Right lobe of liver (tissue), 6 donors: ENCODE results near the gene IFNAR1. TPM values are rescaled to one million over a fixed set of nuclear protein-coding genes. Genes with fewer than 3 reads are reported as not detected.

ENCODE experiments used
- ATAC-seq, 4 donors: fragments of 200-7000 bp; cut with Tn5 transposase; one replicate each; pipeline ENCODE4 v1.9.1; 2020; ENCODE audit warnings: mild to moderate bottlenecking in 4 of 4, moderate library complexity in 4 of 4
- DNase-seq, 3 donors: peaks; one replicate each; pipeline ENCODE4 v3.0.0-alpha.2; 2020
- H3K27ac ChIP-seq, 3 donors: fragments of 200-600 bp; one replicate each; pipeline ENCODE4 v1.8.0; 2022
- H3K27me3 ChIP-seq, 2 donors: fragments of 200-600 bp; one replicate each; pipeline ENCODE4 v1.8.0; 2022
- H3K36me3 ChIP-seq, 4 donors: fragments of 200-600 bp; sonication (generic) in 1 of 4; one replicate each; pipeline versions ENCODE4 v1.5.1 to v1.8.0; 2017 to 2022; ENCODE audit warnings: control low read depth in 1 of 4
- H3K4me1 ChIP-seq, 4 donors: fragments of 200-600 bp; sonication (generic) in 1 of 4; one replicate each; pipeline versions ENCODE4 v1.5.1 to v1.8.0; 2017 to 2022; ENCODE audit warnings: control low read depth in 1 of 4
- H3K4me3 ChIP-seq, 3 donors: fragments of 200-600 bp; one replicate each; pipeline ENCODE4 v1.8.0; 2022
- H3K9me3 ChIP-seq, 4 donors: fragments of 200-600 bp; sonication (generic) in 1 of 4; one replicate each; pipeline versions ENCODE4 v1.5.1 to v1.8.0; 2017 to 2022; ENCODE audit warnings: control low read depth in 1 of 4
- CTCF ChIP-seq, 4 donors: fragments of 200-600 bp in 3 of 4; fragments of 450-650 bp in 1 of 4; IDR thresholded peaks; one replicate each; pipeline versions ENCODE4 v1.5.1 to v1.8.0; 2016 to 2022; ENCODE audit warnings: antibody characterized with exemption in 4 of 4, mild to moderate bottlenecking in 2 of 4
- POLR2A ChIP-seq: fragments of 450-650 bp; IDR thresholded peaks from one replicate; pipeline ENCODE4 v1.6.1; 2017; ENCODE audit warnings: antibody characterized with exemption, mild to moderate bottlenecking
- WGBS: methylation state at CpG from one replicate; pipeline ENCODE4 v1.1.6; 2018; ENCODE audit warnings: low coverage, low lambda C conversion rate; ENCODE audit not compliant: insufficient coverage; ENCODE audit errors: missing lambda C conversion rate; 5-methylcytosine and 5-hydroxymethylcytosine counted together
- intact Hi-C, 2 donors: fragments of 100-400 bp; cut with DNase I; formaldehyde crosslinking; loops; one replicate each; pipeline versions ENCODE4 v1.11.2 to v1.14.1; 2022
- total RNA-seq, 6 experiments: library from RNA; depleted of rRNA in 2 of 6; stranded (reverse); fragments of >200 nt in 2 of 6; fragmentation: NEBNext Ultra II Directional in 3 of 6; extraction: Animal tissue kit (Norgen Biotek cat#: 25700) in 3 of 6; gene quantifications; one replicate each; pipeline versions ENCODE4 v1.1.0 to v1.2.4, GENCODE V29; 2016 to 2023
- donor health status: DM: no; HTN: yes; CAD: no.
- donor health status: DM: no; HTN: no; CAD: no.
- donor health status: DM: no; HTN: no; CAD: no.
- donor health status: DM: no; HTN: yes; CAD: no.
- donor health status: DM: no; HTN: yes; CAD: no.

The IFNAR1 gene
- total RNA-seq, 6 experiments from 2014 or later, result 31.6 to 68.2 (median 48.6) TPM

GRCh38 chr21:33368576-33368975, 43.8 kb downstream of the IFNAR1 start:
- intact Hi-C loops, result no loop called here
- H3K27me3 ChIP-seq, result no peaks in the 10 kb centered on the region
- DNase-seq (no peak), ATAC-seq (no peak)
- H3K4me3 ChIP-seq, result no peak overlapping the region
- H3K9me3 ChIP-seq, result peaks cover 0 to 4% (median 0%) of the 10 kb centered on the region in 4 donors
- no peaks in the 10 kb centered on the region for H3K36me3 ChIP-seq
- no peaks in the 10 kb centered on the region for H3K4me1 ChIP-seq
- TF ChIP-seq POLR2A, result no peak
- no peak for TF ChIP-seq CTCF (IDR thresholded peaks at IDR 0.05)
- 88% methylated on average over 3 of the region's 3 CpGs for WGBS
- no peak overlapping the region for H3K27ac ChIP-seq

DNA sequence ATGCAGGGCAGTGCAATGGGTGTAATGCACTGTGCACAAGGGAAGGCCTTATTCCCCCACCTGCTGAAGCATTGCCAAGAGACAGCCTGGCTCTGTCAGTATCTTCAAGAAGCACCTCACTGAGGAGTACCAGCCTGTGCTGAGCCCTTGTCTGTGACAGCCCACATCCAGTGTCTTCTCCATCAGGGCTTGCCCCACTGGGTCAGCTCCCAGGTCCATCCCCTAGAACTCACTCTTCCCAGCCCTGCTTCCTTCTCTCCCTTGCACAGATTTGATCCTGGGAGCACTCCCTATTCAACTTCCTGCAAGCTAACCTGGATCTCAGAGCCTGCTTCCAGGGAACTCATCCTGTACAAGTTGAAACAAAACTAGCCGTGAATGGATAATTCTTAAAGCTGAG, 44.8 kb downstream of the IFNAR1 start:
- no peaks in the 10 kb centered on the region for H3K4me1 ChIP-seq
- no peak for DNase-seq
- H3K27ac ChIP-seq, result no peak overlapping the region
- no peak for TF ChIP-seq CTCF (IDR thresholded peaks at IDR 0.05)
- no peak for TF ChIP-seq POLR2A
- H3K4me3 ChIP-seq, result no peak overlapping the region
- no peaks in the 10 kb centered on the region for H3K36me3 ChIP-seq
- H3K27me3 ChIP-seq, result no peaks in the 10 kb centered on the region
- intact Hi-C loops, result no loop called here
- no peak for ATAC-seq
- WGBS, result 63% methylated on average over 1 of the region's 1 CpG
- H3K9me3 ChIP-seq, result peaks cover 0 to 4% (median 0%) of the 10 kb centered on the region in 4 donors

- H3K4me1 ChIP-seq, result no peaks in the 10 kb centered on the region
- DNase-seq (no peak), ATAC-seq (no peak)
- no peaks in the 10 kb centered on the region for H3K27me3 ChIP-seq
- no CpG with 5 or more reads among the region's 2 CpGs for WGBS
- H3K9me3 ChIP-seq, result peaks cover 0 to 4% (median 0%) of the 10 kb centered on the region in 4 donors
- no peak overlapping the region for H3K4me3 ChIP-seq
- H3K36me3 ChIP-seq, result no peaks in the 10 kb centered on the region
- TF ChIP-seq CTCF (IDR thresholded peaks at IDR 0.05), result no peak
- TF ChIP-seq POLR2A, result no peak
- no peak overlapping the region for H3K27ac ChIP-seq
- intact Hi-C loops, result no loop called here
Observed at GRCh38 chr21:33370305-33370704, 45.5 kb downstream of the IFNAR1 start.

DNA sequence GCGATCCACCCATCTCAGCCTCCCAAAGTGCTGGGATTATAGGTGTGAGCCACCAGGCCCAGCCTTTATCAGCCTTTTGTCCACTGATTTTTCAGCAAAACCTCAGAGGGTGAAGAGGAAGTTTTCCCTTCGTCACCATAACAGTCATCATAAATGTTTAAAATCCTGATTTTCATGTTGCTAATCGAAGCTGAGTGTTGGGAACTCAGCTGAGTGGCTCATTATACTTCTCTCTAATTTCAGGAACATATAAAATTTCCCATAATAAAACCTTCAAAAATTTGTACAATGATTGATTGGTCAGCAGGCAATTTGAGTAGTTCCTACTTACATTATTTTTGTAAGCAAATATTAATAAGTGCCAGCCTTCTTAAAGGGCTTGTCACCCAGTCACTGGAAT, 46.6 kb downstream of the IFNAR1 start:
- ATAC-seq, result no peak
- Histone ChIP-seq H3K4me1 (no peaks in the 10 kb centered on the region), H3K9me3 (peaks cover 0 to 4% (median 0%) of the 10 kb centered on the region in 4 donors), H3K27me3 (no peaks in the 10 kb centered on the region), H3K27ac (no peak overlapping the region), H3K36me3 (no peaks in the 10 kb centered on the region), H3K4me3 (no peak overlapping the region)
- DNase-seq, result no peak
- 52% methylated on average over 2 of the region's 3 CpGs for WGBS
- intact Hi-C loops, result no loop called here
- no peak for TF ChIP-seq POLR2A
- TF ChIP-seq CTCF (IDR thresholded peaks at IDR 0.05), result no peak

- intact Hi-C loops, result no loop called here
- TF ChIP-seq POLR2A (no peak), CTCF (IDR thresholded peaks at IDR 0.05) (no peak)
- Histone ChIP-seq H3K36me3 (no peaks in the 10 kb centered on the region), H3K9me3 (peaks cover 0 to 1% (median 0%) of the 10 kb centered on the region in 4 donors), H3K27me3 (no peaks in the 10 kb centered on the region), H3K4me3 (no peak overlapping the region), H3K27ac (no peak overlapping the region), H3K4me1 (no peaks in the 10 kb centered on the region)
- 98% methylated on average over 5 of the region's 12 CpGs for WGBS
- DNase-seq (no peak), ATAC-seq (no peak)
Observed at GRCh38 chr21:33372582-33372981, 47.8 kb downstream of the IFNAR1 start.
